Ureter (tissue), 1 donor: ENCODE measurements around the gene FGF14. TPM values are rescaled to one million over a fixed set of nuclear protein-coding genes. Genes with fewer than 3 reads are reported as not detected.

Experiments
- DNase-seq: peaks from one replicate; pipeline ENCODE4 v3.0.0-alpha.2; 2020; ENCODE audit warnings: low spot score
- total RNA-seq: library from RNA; stranded (reverse); gene quantifications from one replicate; pipeline ENCODE4 v1.2.4, GENCODE V29; 2023
- donor health status: DM: yes; HTN: yes; CAD: no.

Gene FGF14
- total RNA-seq, 1 donor from 2014 or later, result 0.68 TPM

- DNase-seq, result no peak
These were observed 609.7 kb downstream of the FGF14 start for GRCh38 chr13:101792189-101792588.

DNA sequence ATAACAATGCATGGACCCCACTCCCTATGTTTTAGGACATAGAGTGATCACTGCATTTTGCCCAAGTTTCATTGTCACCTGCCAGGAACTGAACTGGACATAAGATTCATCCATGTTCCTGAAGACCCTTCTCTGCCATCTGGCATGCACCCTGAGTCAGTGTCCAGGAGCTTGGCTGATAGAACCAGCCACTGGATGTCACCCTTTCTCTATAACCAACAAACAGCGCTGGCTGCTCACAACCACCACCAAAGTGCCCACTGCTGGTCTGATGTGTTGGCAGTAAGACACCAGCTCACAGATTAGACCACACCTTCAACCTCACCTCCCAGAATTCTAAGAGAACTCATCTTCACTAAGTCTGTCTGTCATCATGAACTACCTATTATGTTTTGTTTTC, 616.0 kb downstream of the FGF14 start:
- no peak for DNase-seq

- DNase-seq, result no peak
These were observed 617.5 kb downstream of the FGF14 start for GRCh38 chr13:101784313-101784712.

DNA sequence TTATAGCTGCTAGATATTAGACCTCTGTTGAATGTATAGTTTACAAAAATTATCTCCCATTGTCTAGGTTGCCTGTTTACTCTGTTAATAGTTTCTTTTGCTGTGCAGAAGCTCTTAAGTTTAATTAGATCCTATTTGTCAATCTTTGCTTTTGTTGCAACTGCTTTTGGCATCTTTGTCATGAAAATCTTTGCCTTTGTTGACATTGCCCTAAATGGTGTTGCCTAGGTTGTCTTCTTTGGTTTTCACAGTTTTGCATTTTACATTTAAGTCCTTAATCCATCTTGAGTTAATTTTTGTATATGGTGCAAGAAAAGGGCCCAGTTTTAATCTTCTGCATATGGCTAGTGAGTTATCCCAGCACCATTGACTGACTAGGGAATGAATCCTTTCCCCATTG, 618.3 kb downstream of the FGF14 start:
- DNase-seq, result no peak

DNA sequence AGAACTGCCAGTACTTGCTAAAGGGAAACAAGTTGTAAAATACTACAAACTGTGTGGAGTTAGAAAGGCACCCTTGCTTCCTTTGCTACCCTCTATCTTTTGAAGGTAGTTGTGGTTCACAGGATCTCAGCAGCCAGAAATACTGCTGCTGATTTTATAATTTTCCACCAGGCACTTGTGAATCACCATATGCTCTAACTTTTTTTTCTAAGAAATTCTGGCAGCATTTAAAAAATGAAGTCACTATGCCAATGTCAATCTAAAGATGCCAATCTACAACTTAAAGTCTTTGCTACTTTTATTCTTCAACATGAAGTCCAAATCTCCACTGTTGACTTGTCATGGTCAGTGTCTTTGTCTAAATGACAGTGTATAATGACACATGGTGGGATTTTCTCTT, 621.6 kb downstream of the FGF14 start:
- no peak for DNase-seq

- DNase-seq, result no peak
These were observed 622.7 kb downstream of the FGF14 start for GRCh38 chr13:101779147-101779546.

DNA sequence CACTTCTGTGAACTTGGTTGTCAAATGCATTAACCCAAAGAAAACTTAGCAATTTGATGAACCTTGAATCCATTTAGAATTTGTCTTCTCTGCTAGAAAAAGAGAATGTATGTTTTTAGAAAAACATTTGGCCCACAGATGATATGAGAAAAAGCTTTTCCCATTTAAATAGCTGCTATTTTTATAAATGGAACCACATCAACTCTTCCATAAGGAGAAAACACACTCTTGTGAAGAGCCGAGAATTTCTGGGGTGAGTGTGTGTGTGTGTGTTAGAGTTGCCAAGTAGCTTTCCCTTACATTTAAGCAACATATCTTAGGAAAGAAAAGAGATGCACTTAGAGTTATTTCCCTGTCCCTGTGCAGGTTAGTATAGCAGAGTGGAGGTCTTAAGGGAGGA, 626.6 kb downstream of the FGF14 start:
- no peak for DNase-seq

DNA sequence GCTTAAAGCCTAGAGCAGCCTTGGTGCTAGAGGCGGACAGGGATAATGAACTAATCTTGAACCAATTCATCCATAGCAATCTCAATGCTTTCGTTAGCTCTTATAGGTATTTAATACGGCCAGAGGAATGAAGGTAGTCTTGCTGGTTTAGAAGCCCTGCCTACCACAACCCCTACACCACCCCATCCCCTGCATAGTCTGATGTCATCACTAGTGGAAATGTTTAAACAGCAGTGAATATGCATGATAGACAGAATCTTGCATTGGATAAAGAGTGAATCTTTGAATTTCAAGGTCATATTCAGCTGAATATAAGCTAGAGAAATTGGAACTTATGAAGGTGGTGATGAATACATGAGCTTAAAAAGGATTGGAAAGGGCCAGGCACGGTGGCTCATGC, 627.5 kb downstream of the FGF14 start:
- DNase-seq, result no peak

DNA sequence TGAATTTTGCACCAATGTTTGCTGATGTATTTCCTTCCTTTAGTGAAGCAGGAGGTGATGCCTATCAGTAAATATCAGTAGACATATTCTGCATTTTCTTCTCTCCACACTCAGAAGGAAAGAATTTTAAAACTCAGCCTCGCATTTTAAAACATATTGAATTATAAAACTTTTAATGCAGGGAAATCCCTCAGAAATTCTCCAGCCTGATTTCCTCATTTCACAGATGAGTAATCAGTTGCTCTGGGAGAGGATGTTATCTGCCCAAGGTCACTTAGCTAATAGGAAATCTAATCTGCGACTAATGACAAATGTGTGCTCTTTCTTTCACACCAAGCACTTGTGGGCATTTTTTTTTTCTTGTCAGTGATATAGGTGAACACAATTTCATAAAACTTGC, 628.8 kb downstream of the FGF14 start:
- no peak for DNase-seq

DNA sequence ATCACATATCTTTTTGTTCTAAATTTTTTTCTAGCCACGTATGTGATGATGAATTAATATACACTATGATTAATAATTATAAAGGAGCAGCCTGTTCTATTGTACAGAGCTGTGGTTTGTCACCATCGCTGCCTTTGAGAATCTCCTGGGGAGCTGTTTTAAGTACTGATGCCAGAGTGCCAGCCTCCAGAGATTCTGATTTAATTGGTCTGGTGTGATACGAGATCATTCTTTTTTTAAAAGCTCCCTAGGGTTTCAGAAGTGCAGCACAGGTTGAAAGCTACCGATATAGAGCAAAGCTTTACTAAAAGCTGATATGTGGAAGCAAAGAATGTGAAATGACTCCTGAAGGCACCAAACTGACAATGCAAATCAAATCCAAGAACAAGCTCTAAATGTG, 634.7 kb downstream of the FGF14 start:
- no peak for DNase-seq

DNA sequence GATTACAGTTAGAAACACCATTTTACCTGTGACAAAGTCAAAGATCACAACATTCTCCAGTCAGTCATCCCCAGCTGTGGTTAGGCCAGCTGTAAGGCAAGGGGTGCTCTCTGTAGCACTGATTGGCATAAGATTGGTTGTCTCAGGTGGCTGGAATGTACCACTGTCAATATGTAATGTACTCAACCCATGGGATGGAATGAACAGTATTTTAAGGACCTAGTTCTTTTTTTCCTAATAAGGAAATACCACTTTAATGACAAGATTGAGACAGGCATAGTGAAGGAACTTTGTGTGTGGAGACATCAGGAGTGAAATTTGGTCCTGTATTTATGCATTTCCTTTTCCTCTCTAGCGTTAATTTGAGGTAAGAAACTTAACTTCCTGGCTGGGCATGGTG, 638.7 kb downstream of the FGF14 start:
- no peak for DNase-seq

DNA sequence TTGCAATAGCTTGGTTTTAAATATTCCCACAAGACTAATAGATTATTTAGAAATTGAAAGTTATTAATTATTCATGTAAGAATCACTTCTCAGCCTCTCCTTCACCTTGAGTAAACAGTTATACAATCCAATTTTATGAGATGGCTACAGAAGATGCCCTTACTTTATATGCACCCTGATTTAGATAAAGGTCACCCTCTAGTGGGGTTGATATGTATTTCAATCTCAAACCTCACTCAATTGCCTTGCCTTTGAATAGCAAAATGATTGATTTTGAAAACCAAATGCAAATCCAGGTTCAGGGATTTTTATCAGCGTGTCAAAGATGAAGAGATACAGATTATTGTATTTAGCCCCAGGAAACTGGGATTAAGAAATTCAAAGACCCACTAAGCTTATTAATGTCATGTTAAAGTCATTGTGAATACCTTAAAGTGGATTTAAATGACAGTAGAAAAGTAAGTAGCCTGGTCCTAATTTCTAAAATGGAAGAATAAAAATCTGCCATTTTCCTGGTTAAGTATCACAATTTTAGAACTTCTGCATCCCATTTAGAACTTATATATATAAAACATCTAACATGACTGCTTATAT, 644.3 kb downstream of the FGF14 start:
- no peak for DNase-seq

DNA sequence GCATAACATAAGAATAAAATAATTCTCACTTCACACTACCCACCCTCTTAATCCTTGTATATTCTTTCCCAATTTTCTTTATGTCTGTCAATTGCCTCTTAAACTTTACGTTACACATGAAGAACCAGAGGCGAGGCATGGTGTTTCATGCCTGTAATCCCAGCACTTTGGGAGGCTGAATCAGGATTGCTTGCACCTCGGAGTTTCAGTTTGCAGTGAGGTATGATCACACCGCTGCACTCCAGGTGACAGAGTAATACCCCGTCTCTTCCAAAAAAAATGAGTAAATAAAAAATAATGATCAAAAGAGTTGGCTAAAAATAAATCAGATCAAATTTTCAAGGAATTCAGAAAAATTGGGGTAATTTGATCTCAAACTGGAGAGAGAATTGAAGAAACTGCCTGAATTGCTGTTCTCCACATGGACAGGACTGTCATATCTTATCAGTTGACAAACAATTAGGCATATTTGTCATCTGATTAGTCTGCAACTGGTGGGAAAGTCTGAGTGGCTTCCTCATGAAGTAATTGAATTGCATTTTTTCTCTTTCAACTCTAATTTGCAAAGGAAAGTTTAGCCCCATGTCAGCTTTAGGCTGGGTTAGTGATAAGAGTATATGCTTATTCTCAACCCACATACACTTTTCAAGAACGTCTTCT, 646.5 kb downstream of the FGF14 start:
- DNase-seq, result no peak

GRCh38 chr13:101752432-101752831, 649.4 kb downstream of the FGF14 start:
- DNase-seq, result no peak

DNA sequence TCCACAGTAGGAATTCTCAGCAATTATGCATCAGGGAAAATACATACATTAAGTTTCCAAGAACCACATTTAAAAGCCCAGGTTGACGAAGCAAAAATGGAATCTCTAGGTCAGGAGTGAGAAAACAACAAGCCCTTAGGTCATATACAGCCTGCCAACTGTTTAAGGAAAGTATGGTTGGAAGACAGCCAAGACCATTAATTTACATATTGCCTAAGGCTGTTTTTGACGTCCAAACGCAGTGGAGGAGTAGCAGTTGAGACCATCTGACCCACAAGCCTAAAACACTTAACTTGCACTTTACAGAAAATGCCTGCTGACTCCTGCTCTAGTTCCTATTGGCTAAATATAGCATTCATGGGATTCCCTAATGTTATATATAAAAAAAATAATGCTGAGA, 650.4 kb downstream of the FGF14 start:
- DNase-seq, result no peak

GRCh38 chr13:101749584-101749983, 652.3 kb downstream of the FGF14 start:
- no peak for DNase-seq

- no peak for DNase-seq
These were observed 654.8 kb downstream of the FGF14 start for GRCh38 chr13:101747039-101747438.

GRCh38 chr13:101746513-101746912, 655.3 kb downstream of the FGF14 start:
- DNase-seq, result no peak

DNA sequence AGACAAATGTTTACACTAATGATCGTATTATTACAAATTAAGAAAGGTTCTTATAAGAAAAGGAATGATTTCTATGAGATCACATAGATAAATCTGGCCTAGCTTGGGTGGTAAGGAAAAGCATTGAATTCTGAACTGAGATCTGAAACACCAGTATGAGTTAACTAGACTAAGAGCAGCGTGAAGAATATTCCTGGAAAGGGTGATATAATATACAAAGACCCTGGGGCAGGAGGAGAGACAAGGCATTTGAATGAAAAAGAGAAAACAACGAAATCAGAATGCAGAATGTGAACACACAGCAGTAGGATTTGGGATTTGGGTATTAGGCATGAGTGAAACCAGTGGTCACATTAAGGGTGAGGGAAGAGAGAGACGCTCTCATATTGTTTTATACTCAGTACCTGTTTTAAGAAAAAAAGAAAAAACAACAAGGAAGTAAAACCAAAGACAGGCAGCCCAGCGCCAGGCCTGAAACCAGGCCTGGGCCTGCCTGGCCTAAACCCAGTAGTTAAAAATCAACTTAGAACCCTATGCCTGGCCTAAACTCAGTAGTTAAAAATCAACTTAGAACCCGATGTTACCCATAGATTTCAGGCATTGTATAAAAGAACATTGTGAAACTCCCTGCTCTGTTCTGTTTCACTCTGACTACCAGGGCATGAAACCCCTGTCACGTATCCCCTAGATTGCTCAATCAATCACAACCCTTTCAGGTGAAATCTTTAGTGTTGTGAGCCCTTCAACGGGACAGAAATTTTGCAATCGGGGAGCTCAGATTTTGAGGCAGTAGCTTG, 662.3 kb downstream of the FGF14 start:
- DNase-seq, result no peak

DNA sequence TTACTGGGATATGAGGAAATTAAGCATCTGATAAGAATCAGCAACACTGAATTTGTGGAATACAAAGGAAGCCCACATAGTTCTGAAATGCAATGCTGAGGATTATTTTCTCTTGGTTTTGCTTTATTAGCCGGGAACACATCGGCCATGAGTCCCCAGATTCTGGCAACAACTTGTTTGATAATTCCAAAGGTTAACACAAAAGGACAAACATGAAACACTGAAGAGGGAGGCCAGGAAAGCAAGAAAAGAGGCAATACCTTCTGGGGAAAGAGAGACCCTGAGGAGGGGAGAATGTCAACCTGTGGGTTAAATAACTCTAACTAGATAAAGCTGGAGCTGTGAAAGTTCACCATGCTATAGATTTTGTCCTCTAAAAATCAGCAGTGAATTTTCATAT, 663.5 kb downstream of the FGF14 start:
- no peak for DNase-seq

DNA sequence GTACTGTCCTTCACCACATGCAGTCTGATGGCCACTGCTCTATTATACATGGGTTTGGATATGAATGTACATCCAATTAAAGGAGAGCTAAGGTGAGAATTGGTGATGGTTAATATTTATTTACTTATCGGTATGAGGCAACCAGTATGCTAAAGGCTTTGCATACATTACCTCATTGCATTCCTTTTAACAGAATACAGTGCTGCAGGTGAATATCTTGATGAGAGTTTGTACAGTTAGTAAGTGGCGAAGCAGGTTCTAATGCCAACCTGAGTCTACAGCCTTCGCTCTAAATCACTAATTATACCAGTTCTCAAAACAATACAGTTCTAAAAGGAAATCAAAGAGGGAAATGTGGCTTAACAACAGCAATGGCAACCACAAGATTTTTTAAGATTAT, 665.3 kb downstream of the FGF14 start:
- DNase-seq, result no peak

- no peak for DNase-seq
These were observed 671.3 kb downstream of the FGF14 start for GRCh38 chr13:101730420-101731000.

DNA sequence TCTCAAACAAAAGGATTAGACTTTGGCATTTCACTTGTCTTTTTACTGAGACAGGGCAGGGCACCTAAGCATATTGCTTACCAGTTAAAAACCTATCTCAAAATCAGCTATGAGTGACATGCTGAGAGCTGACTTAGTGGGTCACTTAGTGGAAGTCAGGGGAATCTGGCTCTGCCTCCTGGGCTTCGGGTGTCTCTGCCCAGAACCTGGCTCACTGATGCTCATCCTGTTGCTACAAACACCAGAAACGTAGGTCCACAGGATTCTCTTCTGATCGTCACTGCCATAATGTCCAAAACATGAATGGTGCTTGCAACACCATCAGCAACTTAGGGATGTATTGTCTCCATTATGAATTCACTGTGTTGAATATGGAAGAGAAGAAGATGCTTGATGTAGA, 673.2 kb downstream of the FGF14 start:
- DNase-seq, result no peak
